Peyer's patch (tissue), 4 donors: Measurements from ENCODE around the gene ADAT3. TPM values are rescaled to one million over a fixed set of nuclear protein-coding genes. Genes with fewer than 3 reads are reported as not detected.

ENCODE experiments used
- DNase-seq, 3 donors: peaks; one replicate each; pipeline ENCODE4 v3.0.0-alpha.2; 2017 to 2019
- H3K27ac ChIP-seq, 4 donors: fragments of 200-600 bp; sonication (generic); one replicate each; pipeline ENCODE4 v1.5.1; 2016 to 2019
- H3K27me3 ChIP-seq, 2 donors: fragments of 200-600 bp; sonication (generic); one replicate each; pipeline ENCODE4 v1.5.1; 2019
- H3K36me3 ChIP-seq, 3 donors: fragments of 200-600 bp; sonication (generic); one replicate each; pipeline ENCODE4 v1.5.1; 2016 to 2019
- H3K4me1 ChIP-seq, 4 donors: fragments of 200-600 bp; sonication (generic); one replicate each; pipeline ENCODE4 v1.5.1; 2016 to 2019
- H3K4me3 ChIP-seq, 4 donors: fragments of 200-600 bp; sonication (generic); 1 replicate in 3 of 4; 2 replicates in 1 of 4; pipeline ENCODE4 v1.5.1; 2016 to 2019; ENCODE audit warnings: mild to moderate bottlenecking in 1 of 4
- H3K9me3 ChIP-seq, 4 donors: fragments of 200-600 bp; sonication (generic); one replicate each; pipeline ENCODE4 v1.5.1; 2016 to 2019; ENCODE audit warnings: mild to moderate bottlenecking in 1 of 4
- CTCF ChIP-seq, 6 experiments: fragments of 450-650 bp in 4 of 6; fragments of 200-600 bp in 2 of 6; sonication (generic) in 1 of 6; IDR thresholded peaks; one replicate each; pipeline ENCODE4 v1.5.1; 2017 to 2019; ENCODE audit warnings: antibody characterized with exemption in 6 of 6, mild to moderate bottlenecking in 3 of 6, moderate library complexity in 1 of 6
- POLR2A ChIP-seq, 2 donors: fragments of 450-650 bp; IDR thresholded peaks; one replicate each; pipeline ENCODE4 v1.5.1; 2017; ENCODE audit warnings: antibody characterized with exemption in 2 of 2, mild to moderate bottlenecking in 2 of 2, moderate library complexity in 2 of 2
- total RNA-seq, 4 donors: library from RNA; depleted of rRNA; stranded (reverse); fragments of >200 nt; gene quantifications; one replicate each; pipeline ENCODE4 v1.1.0, GENCODE V29; 2016

The ADAT3 gene
- total RNA-seq, 4 donors from 2014 or later, result 18.2 to 33.3 (median 23.8) TPM

DNA sequence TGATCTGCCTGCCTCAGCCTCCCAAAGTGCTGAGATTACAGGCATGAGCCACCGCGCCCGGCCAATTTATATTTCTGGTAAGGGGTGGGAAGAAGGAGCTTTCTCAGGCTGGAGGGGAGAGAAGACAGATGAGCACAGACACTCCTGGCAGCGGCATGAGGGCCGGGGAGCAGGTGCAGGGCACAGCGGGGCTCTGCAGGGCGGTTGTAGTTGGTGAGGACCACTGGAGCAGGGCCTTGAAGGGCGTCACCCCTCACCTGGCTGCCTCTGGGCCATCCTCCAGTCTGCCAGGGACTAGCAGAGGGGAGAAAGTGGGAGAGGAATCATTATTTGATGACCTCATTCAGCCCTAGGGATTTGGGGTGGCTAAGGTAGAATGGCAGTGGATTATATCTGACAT lies 27.2 kb downstream of the ADAT3 start:
- TF ChIP-seq CTCF (IDR thresholded peaks at IDR 0.05) (no peak), POLR2A (IDR thresholded peaks at IDR 0.05) (no peak)
- no peaks in the 10 kb centered on the region for H3K27me3 ChIP-seq
- H3K27ac ChIP-seq, result peak overlapping the region in 1 of 4 donors; percentile 38
- H3K4me3 ChIP-seq, result no peak overlapping the region
- H3K36me3 ChIP-seq, result no peaks in the 10 kb centered on the region
- no peak for DNase-seq
- H3K4me1 ChIP-seq, result peaks cover 0 to 11% (median 6%) of the 10 kb centered on the region in 4 donors
- H3K9me3 ChIP-seq, result no peaks in the 10 kb centered on the region

- Histone ChIP-seq H3K4me1 (peaks cover 0 to 11% (median 6%) of the 10 kb centered on the region in 4 donors), H3K27me3 (no peaks in the 10 kb centered on the region), H3K36me3 (no peaks in the 10 kb centered on the region), H3K27ac (peak overlapping the region in 1 of 4 donors; percentile 38), H3K9me3 (no peaks in the 10 kb centered on the region), H3K4me3 (no peak overlapping the region)
- DNase-seq, result no peak
- TF ChIP-seq POLR2A (IDR thresholded peaks at IDR 0.05) (no peak), CTCF (IDR thresholded peaks at IDR 0.05) (no peak)
These were observed 28.0 kb downstream of the ADAT3 start for GRCh38 chr19:1933244-1933643.

- H3K36me3 ChIP-seq, result no peaks in the 10 kb centered on the region
- DNase-seq, result no peak
- TF ChIP-seq POLR2A (IDR thresholded peaks at IDR 0.05) (no peak), CTCF (IDR thresholded peaks at IDR 0.05) (no peak)
- H3K4me3 ChIP-seq, result no peak overlapping the region
- H3K27me3 ChIP-seq, result no peaks in the 10 kb centered on the region
- no peaks in the 10 kb centered on the region for H3K9me3 ChIP-seq
- H3K27ac ChIP-seq, result no peak overlapping the region
- peaks cover 0 to 11% (median 6%) of the 10 kb centered on the region in 4 donors for H3K4me1 ChIP-seq
These were observed 28.7 kb downstream of the ADAT3 start for GRCh38 chr19:1933942-1934341.

GRCh38 chr19:1935484-1936208 lies 30.4 kb downstream of the ADAT3 start:
- peaks cover 0 to 15% (median 4%) of the 10 kb centered on the region in 4 donors for H3K4me1 ChIP-seq
- TF ChIP-seq POLR2A (IDR thresholded peaks at IDR 0.05), result no peak
- H3K36me3 ChIP-seq, result no peaks in the 10 kb centered on the region
- no peaks in the 10 kb centered on the region for H3K27me3 ChIP-seq
- H3K4me3 ChIP-seq, result no peak overlapping the region
- no peaks in the 10 kb centered on the region for H3K9me3 ChIP-seq
- H3K27ac ChIP-seq, result no peak overlapping the region
- DNase-seq, result no peak

DNA sequence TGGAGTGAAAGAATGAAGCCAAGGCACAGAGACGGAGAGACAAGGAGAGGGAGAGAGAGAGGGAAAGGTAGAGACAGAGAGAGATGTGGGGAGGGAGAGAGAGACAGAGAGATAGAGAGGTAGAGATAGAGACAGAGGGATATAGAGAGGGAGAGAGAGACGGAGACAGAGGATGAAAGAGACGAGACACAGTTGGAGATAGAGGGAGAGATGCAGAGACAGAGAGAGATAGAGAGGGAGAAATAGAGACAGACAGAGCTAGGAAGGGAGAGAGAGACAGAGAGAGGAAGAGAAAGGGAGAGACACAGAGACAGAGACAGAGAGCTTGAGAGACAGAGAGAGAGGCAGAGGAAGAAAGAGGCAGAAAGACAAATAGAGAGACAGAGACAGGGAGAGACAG lies 31.2 kb downstream of the ADAT3 start:
- no peak overlapping the region for H3K27ac ChIP-seq
- no peaks in the 10 kb centered on the region for H3K9me3 ChIP-seq
- DNase-seq, result no peak
- H3K4me1 ChIP-seq, result peaks cover 0 to 15% (median 4%) of the 10 kb centered on the region in 4 donors
- TF ChIP-seq POLR2A (IDR thresholded peaks at IDR 0.05) (no peak), CTCF (IDR thresholded peaks at IDR 0.05) (no peak)
- H3K4me3 ChIP-seq, result no peak overlapping the region
- no peaks in the 10 kb centered on the region for H3K27me3 ChIP-seq
- no peaks in the 10 kb centered on the region for H3K36me3 ChIP-seq

GRCh38 chr19:1936916-1937610 lies 31.9 kb downstream of the ADAT3 start:
- no peak overlapping the region for H3K27ac ChIP-seq
- no peaks in the 10 kb centered on the region for H3K36me3 ChIP-seq
- peaks cover 0 to 15% (median 4%) of the 10 kb centered on the region in 4 donors for H3K4me1 ChIP-seq
- H3K4me3 ChIP-seq, result no peak overlapping the region
- H3K27me3 ChIP-seq, result no peaks in the 10 kb centered on the region
- DNase-seq, result no peak
- H3K9me3 ChIP-seq, result no peaks in the 10 kb centered on the region
- TF ChIP-seq CTCF (IDR thresholded peaks at IDR 0.05) (no peak), POLR2A (IDR thresholded peaks at IDR 0.05) (no peak)
